Stimulated activated CD4-positive, alpha-beta T cell treated with anti-CD3 and anti-CD28 coated beads, Interleukin-15, amount 100 ng/mL, for 24 hours (primary cell): ENCODE measurements around the gene RPN2.
"Not testable (repeated sequence)": the region's sequence is repeated elsewhere in the genome, so short reads cannot be mapped to it uniquely, and the experiment has no call there.

Experiments used
- DNase-seq: peaks from one replicate; pipeline ENCODE4 v3.0.0-alpha.2; 2020

The RPN2 gene

GRCh38 chr20:37178839-37179682 lies at the start of gene RPN2, which contains the start of gene MROH8:
TSS of gene RPN2 (plus strand) at chr20:37179330. CDS start at chr20:37179357, 27 bp downstream.
TSS of gene MROH8 (minus strand) at chr20:37179548.
- peak; percentile 97 for DNase-seq

GRCh38 chr20:37131486-37131885 lies 47.6 kb upstream of the RPN2 start:
- DNase-seq, result no peak

GRCh38 chr20:37133952-37134351 lies 45.2 kb upstream of the RPN2 start:
- DNase-seq, result no peak

GRCh38 chr20:37137547-37137946 lies 41.6 kb upstream of the RPN2 start:
- DNase-seq, result no peak

DNA sequence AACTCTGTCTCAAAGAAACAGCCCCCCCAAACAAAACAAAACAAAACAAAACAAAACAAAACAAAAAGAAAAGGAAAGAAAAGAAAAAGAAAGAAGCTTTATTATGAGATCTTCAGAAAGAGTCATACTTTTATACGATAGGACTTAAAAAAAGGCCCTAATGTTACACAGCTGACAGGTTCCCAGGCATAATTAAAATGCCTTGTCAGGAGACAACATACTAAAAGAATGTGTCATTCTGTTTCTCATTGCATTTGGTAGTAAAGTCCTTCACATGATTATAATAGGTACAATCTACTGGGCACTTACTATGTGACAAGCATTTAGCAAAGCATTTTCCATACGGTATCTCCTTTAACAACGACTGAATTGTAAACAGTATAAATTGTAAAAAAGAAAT lies 36.4 kb upstream of the RPN2 start:
- no peak for DNase-seq

DNA sequence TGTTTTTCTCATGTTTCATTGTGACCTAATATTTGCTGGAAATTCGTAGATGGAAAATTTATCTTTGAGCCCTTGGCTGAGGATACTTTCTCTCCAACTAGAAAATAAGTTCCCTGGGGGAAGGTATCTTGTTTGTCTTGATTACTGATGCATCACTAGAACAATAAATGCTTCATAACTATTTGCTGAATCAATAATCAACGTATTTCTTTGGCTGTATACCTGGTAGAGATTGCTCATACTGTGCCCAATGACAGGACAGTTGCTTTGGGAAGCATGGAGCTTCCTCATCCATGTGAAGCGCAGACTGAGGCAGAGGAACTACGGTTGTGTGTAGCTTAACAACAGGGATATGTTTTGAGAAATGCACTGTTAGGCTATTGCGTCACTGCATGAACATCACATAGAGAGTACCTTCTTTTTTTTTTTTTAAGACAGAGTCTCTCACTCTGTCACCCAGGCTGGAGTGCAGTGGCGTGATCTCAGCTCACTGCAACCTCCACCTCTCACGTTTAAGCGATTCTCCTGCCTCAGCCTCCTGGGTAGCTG lies 34.2 kb upstream of the RPN2 start:
- no peak for DNase-seq

GRCh38 chr20:37147250-37147649 lies 31.9 kb upstream of the RPN2 start:
- DNase-seq, result no peak

DNA sequence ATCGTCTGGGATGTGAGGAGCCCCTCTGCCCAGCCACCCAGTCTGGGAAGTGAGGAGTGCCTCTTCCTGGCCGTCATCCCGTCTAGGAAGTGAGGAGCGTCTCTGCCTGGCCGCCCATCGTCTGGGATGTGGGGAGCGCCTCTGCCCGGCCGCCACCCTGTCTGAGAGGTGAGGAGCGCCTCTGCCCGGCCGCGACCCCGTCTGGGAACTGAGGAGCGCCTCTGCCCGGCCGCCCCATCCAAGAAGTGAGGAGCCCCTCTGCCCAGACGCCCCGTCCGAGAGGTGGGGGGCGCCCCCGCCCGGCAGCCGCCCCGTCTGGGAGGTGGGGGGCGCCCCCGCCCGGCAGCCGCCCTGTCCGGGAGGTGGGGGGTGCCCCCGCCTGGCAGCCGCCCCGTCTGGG lies 28.3 kb upstream of the RPN2 start:
- DNase-seq, result not testable (repeated sequence)

GRCh38 chr20:37151529-37151928 lies 27.6 kb upstream of the RPN2 start:
- DNase-seq, result no peak

DNA sequence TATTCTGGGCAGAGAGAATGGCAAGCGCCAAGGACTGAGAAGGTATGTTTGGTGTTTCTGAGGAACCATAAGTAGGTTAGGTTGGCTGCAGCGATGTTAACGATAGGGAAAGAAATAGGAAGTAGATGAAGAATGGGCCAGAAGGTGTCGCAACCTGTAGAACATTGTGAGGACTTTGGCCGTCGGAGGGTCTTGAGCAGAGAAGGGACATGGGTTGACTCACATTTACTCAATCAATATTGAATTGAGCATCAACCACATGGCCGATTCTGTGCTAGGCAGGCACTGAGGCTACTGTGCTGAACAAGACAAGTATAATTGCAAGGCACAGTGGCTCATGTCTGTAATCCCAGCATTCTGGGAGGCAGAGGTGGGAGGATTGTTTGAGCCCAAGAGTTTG lies 26.8 kb upstream of the RPN2 start:
- DNase-seq, result no peak

DNA sequence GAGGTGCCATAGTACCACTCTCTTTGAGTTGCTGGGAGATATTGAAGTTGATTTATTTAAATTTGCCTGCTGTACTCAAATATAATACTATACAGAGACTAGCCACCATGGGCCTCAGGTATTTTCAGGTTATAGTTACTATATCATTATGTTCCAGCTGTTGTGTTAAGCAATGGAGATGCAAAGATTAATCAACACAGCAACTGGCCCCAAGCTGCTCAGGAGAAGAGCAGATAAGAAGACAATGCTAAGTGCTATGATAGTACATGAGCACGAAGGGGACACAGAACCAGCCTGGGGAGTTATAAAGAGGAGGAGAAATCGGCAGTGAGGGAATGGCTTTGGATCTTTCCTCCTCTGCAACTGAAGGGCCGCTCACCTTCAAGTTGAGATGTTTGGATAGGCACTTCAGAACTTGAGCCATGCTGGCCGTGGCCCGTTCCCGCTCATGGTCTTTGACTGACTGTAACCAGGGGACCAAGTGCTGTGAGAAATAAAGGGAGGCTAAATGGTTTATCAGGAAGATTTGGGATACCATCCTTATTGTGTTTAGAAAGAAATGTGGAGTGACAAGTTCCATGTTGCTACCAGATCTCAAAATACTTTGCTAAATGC lies 24.3 kb upstream of the RPN2 start:
- DNase-seq, result no peak

DNA sequence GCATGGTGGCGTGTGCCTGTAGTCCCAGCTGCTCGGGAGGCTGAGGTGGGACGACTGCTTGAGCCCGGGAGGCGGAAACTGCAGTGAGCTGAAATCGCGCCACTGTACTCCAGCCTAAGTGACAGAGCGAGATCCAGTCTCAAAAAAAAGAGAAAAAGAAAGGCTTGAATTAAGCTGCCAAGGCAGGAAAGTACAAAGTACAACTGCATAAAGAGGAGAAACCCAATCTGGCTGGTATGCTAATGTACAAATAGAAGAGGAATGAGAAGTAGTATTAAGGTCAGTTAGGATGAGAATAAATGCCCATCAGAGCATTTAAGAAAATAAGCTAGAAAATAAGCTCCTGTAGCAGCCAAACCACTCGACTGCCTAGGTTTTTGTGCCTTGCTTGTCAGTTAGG lies 23.1 kb upstream of the RPN2 start:
- no peak for DNase-seq

- no peak for DNase-seq
Measured at GRCh38 chr20:37158248-37158647, 20.9 kb upstream of the RPN2 start.

- no peak for DNase-seq
Measured at GRCh38 chr20:37160683-37161082, 18.4 kb upstream of the RPN2 start.

DNA sequence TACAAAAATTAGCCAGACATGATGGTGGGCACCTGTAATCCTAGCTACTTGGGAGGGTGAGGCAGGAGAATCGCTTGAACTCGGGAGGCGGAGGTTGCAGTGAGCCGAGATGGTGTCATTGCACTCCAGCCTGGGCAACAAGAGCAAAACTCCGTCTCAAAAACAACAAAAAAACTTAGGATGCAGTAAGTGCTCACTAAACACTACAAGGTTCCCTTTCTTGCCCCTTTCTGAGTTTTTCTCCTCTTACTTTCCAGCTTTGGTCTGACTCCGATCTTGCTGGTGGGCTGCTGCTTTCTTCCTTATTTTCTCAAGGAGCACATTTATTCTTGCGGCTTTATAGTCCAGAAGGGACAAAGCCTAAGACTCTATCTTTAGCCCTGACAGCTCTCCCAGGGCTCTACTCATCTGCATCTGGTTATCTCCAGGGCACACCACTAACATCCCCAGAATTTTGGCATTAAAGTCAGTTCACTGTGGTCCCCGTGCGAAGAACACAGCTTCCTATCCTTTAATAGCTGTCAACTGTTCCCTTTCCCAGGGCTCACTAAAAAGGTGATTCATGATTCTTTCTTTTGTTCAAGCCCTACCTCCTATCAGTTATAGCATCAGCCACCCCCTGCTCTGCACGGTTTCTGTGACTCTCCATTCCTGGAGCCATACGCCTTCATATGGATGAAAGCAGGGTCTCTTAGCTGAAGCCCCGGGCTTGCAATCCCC lies 17.1 kb upstream of the RPN2 start:
- no peak for DNase-seq

GRCh38 chr20:37162646-37163045 lies 16.5 kb upstream of the RPN2 start:
- DNase-seq, result no peak

DNA sequence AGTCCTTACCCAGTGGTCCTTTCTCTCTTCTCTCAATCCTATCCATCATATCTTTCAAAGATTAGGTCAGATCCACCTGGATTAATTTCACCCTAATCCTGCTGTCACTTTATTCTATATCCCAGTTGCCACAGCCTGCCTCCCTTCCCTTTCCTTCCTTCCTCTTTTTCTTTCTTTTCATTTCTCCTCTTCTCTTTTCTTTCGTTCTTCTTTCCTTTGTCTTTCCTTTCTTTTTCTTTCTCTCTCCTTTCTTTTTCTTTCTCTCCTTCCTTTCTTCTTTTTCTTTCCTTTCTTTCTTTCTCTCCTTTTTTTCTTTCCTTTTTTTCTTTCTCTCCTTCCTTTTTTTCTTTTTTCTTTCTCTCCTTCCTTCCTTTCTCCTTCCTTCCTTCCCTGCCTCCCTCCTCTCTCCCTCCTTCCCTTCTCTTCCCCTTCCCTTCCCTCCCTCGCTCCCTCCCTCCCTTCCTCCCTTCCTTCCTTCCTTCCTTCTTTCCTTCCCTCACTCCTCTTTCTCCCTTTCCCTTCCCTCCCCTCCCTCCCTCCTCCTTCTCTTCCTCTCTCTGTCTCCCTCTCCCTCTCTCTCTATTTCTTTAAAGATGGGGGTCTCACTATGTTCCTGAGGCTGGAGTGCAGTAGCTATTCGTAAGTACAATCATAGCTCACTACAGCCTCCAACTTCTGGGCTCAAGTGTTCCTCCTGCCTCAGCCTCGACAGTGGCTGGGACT lies 15.1 kb upstream of the RPN2 start:
- no peak for DNase-seq

- DNase-seq, result no peak
Measured at GRCh38 chr20:37165031-37165430, 14.1 kb upstream of the RPN2 start.

DNA sequence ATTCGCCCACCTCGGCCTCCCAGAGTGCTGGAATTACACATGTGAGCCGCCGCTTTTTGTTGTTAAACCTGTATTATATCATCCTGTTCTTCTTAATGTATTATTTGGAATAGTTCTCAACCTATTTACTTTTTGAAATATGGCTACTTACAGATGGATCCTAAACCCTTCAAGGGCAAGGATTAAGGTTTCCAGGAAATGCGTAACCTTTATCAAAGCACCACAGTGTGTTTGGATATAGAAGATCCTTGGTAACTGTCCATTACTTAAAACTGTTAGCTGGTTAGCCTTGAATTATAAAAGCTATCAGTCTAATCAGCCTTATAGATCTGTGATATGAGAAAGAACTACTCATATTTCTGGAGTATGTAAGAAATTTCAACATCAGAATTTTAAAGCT lies 12.3 kb upstream of the RPN2 start:
- DNase-seq, result no peak

DNA sequence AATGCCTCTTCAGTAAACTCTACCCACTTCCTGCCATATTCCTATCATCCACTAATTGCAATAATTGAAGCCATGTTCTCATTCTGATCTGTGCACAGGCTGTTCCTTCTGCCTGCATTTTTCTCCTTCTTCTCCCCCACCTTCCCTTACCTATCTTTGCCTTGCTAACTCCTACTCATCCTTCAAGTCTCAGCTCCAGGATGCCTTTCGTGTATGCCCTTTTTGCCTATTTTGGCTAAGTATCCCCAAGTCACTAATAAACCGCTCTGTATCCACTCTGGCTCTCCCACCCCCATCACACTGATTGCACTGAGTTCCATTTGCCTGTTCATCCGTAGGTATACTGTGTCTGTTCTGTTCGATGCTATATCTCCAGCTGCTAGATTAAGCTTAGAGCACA lies 6.3 kb upstream of the RPN2 start:
- no peak for DNase-seq

- DNase-seq, result peak; percentile 23
Measured at GRCh38 chr20:37179683-37180524, 774 bp downstream of the RPN2 start.

DNA sequence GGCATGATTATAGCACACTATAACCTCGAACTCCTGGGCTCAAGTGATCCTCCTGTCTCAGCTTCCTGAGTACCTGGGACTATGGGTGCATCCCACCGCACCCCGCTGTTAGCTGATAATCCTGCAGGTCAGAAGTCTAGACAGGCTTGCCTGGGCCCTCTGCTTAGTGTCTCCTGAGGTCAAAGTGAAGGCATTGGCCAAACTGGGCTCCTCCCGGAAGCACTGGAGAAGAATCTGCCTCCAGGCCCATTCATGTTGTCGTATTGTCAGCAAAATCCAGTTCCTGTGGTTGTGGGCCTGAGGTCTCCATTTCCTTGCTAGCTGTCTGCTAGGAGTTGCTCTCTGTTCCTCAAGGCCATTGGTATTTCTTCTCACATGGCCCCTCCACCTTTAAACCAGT lies 6.6 kb downstream of the RPN2 start:
- no peak for DNase-seq
